ENCODE data around the gene ALKAL2.
A peak's percentile ranks its signal among the peaks of the same experiment; 100 is the strongest.

ALKAL2 gene

GRCh38 chr2:290090-290722 lies 2.3 kb upstream of the ALKAL2 start:
- DNase-seq (ENCODE audit: low read depth in 1 of 2, low spot score in 1 of 2) = peak in 1 of 2 donors; percentile 14

GRCh38 chr2:289362-290089 lies 1.6 kb upstream of the ALKAL2 start:
- DNase-seq (ENCODE audit: low read depth in 1 of 2, low spot score in 1 of 2) = no peak

GRCh38 chr2:288758-289361 lies 969 bp upstream of the ALKAL2 start:
- no peak for DNase-seq (ENCODE audit: low read depth in 1 of 2, low spot score in 1 of 2)

GRCh38 chr2:287471-287885 lies 413 bp downstream of the ALKAL2 start:
- DNase-seq (ENCODE audit: low read depth in 1 of 2, low spot score in 1 of 2) = no peak

GRCh38 chr2:286774-287392 lies 1.0 kb downstream of the ALKAL2 start:
- DNase-seq (ENCODE audit: low read depth in 1 of 2, low spot score in 1 of 2) = no peak

GRCh38 chr2:286035-286434 lies 1.9 kb downstream of the ALKAL2 start:
- DNase-seq (ENCODE audit: low read depth in 1 of 2, low spot score in 1 of 2) = no peak

GRCh38 chr2:285531-285930 lies 2.4 kb downstream of the ALKAL2 start:
- DNase-seq (ENCODE audit: low read depth in 1 of 2, low spot score in 1 of 2) = no peak

GRCh38 chr2:284896-285492 lies 2.9 kb downstream of the ALKAL2 start:
- DNase-seq (ENCODE audit: low read depth in 1 of 2, low spot score in 1 of 2) = no peak

GRCh38 chr2:283996-284794 lies 3.7 kb downstream of the ALKAL2 start:
- no peak for DNase-seq (ENCODE audit: low read depth in 1 of 2, low spot score in 1 of 2)

- DNase-seq (ENCODE audit: low read depth in 1 of 2, low spot score in 1 of 2) = no peak
Observed at GRCh38 chr2:282371-283263, 5.3 kb downstream of the ALKAL2 start.

GRCh38 chr2:281381-281780 lies 6.5 kb downstream of the ALKAL2 start:
- no peak for DNase-seq (ENCODE audit: low read depth in 1 of 2, low spot score in 1 of 2)

- no peak for DNase-seq (ENCODE audit: low read depth in 1 of 2, low spot score in 1 of 2)
Observed at GRCh38 chr2:280650-281110, 7.2 kb downstream of the ALKAL2 start.

- no peak for DNase-seq (ENCODE audit: low read depth in 1 of 2, low spot score in 1 of 2)
Observed at GRCh38 chr2:279956-280649, 7.8 kb downstream of the ALKAL2 start.

- no peak for DNase-seq (ENCODE audit: low read depth in 1 of 2, low spot score in 1 of 2)
Observed at GRCh38 chr2:279366-279765, 8.5 kb downstream of the ALKAL2 start.

- no peak for DNase-seq (ENCODE audit: low read depth in 1 of 2, low spot score in 1 of 2)
Observed at GRCh38 chr2:278927-279320, 9.0 kb downstream of the ALKAL2 start.

- no peak for DNase-seq (ENCODE audit: low read depth in 1 of 2, low spot score in 1 of 2)
Observed at GRCh38 chr2:278312-278926, 9.5 kb downstream of the ALKAL2 start.

GRCh38 chr2:275466-275865 lies 12.4 kb downstream of the ALKAL2 start:
- DNase-seq (ENCODE audit: low read depth in 1 of 2, low spot score in 1 of 2) = no peak

GRCh38 chr2:274503-274902 lies 13.4 kb downstream of the ALKAL2 start:
- no peak for DNase-seq (ENCODE audit: low read depth in 1 of 2, low spot score in 1 of 2)

- DNase-seq (ENCODE audit: low read depth in 1 of 2, low spot score in 1 of 2) = no peak
Observed at GRCh38 chr2:273333-273732, 14.6 kb downstream of the ALKAL2 start.
